Left ventricle myocardium inferior (tissue), 1 donor: Measurements from ENCODE around the gene STH. TPM values are rescaled to one million over a fixed set of nuclear protein-coding genes. Genes with fewer than 3 reads are reported as not detected.

Experiments
- DNase-seq: peaks from one replicate; pipeline ENCODE4 v3.0.0-alpha.2; 2020
- H3K27ac ChIP-seq: fragments of 200-600 bp; replicated peaks from 2 replicates; pipeline ENCODE4 v1.8.0; 2021
- H3K27me3 ChIP-seq: fragments of 200-600 bp; 2 replicates; pipeline ENCODE4 v1.8.0; 2021; ENCODE audit warnings: low read depth
- H3K36me3 ChIP-seq: fragments of 200-600 bp; 2 replicates; pipeline ENCODE4 v1.8.0; 2021
- H3K4me1 ChIP-seq: fragments of 200-600 bp; 2 replicates; pipeline ENCODE4 v1.8.0; 2021
- H3K4me3 ChIP-seq: fragments of 200-600 bp; 2 replicates; pipeline ENCODE4 v1.8.0; 2021; ENCODE audit warnings: mild to moderate bottlenecking, moderate library complexity
- H3K9me3 ChIP-seq: fragments of 200-600 bp; replicated peaks from 2 replicates; pipeline ENCODE4 v1.8.0; 2021
- intact Hi-C: fragments of 100-400 bp; cut with micrococcal nuclease; formaldehyde crosslinking; loops from one replicate; pipeline ENCODE4 v1.11.0; 2022
- total RNA-seq: library from RNA; stranded (reverse); fragmentation: NEBNext Ultra II Directional; extraction: Animal tissue kit (Norgen Biotek cat#: 25700); gene quantifications from one replicate; pipeline ENCODE4 v1.2.1, GENCODE V29; 2021
- TF ChIP-seq, protein P1 (sequence below): fragments of 200-600 bp; IDR thresholded peaks from 2 replicates; pipeline ENCODE4 v1.8.0; 2021; ENCODE audit warnings: antibody characterized with exemption, mild to moderate bottlenecking, borderline replicate concordance
- donor health status: DM: no; HTN: yes; CAD: no; lungs with severe emphysema.

The STH gene
- total RNA-seq, 1 donor from 2014 or later = not detected

DNA sequence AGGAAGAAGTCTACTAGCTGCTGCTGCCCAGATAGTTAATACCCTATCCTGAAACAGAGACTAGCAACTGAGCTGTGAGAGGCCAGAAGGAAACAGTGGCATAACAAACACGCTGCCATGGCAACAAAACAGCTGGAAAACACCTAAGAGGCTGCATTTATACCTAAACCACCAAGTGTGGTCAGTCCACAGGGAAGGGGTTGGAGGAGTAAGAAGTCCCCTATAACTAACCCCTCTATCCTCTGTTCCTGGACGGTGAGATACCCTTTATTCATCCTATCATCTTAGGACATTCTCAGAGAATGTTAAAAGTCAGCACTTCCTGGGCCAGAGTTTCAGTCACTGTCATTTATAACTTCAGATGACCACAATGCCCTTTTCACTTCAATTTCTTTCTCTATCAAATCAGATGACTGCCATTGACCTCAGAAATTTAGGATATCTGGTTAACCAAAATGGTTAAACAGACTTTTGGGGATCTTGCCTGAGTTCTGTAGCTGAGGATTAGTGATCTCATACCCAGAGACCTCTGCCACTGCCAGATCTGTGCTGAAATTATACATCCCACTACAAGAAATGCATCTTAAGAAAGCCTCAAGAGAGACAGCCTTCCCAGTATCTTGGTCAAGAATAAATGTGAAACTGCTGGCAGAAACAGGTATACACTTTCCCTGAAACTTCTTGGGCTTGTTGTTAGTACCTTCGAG, 36.2 kb downstream of the STH start:
- intact Hi-C loops = no loop called here
- Histone ChIP-seq H3K9me3 (no peaks in the 10 kb centered on the region), H3K36me3 (peaks cover 96% of the 10 kb centered on the region), H3K4me1 (peaks cover 26% of the 10 kb centered on the region), H3K4me3 (no peak overlapping the region), H3K27ac (no peak overlapping the region), H3K27me3 (no peaks in the 10 kb centered on the region)
- no peak for DNase-seq
- TF ChIP-seq, protein P1, sequence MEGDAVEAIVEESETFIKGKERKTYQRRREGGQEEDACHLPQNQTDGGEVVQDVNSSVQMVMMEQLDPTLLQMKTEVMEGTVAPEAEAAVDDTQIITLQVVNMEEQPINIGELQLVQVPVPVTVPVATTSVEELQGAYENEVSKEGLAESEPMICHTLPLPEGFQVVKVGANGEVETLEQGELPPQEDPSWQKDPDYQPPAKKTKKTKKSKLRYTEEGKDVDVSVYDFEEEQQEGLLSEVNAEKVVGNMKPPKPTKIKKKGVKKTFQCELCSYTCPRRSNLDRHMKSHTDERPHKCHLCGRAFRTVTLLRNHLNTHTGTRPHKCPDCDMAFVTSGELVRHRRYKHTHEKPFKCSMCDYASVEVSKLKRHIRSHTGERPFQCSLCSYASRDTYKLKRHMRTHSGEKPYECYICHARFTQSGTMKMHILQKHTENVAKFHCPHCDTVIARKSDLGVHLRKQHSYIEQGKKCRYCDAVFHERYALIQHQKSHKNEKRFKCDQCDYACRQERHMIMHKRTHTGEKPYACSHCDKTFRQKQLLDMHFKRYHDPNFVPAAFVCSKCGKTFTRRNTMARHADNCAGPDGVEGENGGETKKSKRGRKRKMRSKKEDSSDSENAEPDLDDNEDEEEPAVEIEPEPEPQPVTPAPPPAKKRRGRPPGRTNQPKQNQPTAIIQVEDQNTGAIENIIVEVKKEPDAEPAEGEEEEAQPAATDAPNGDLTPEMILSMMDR = no peak

DNA sequence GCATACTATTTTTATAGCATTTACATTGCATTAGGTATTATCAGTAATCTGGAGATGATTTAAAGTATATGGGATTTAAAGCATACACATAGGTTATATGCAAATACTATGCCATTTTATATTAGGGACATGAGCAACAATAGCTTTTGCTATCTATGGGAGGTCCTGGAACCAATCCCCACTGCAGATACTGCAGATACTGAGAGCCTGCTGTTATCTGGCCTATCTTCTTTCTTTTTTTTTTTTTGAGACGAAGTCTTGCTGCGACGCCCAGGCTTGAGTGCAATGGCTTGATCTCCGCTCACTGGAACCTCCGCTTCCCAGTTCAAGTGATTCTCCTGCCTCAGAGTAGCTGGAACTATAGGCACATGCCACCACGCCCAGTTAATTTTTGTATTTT, 37.4 kb downstream of the STH start:
- intact Hi-C loops = no loop called here
- no peaks in the 10 kb centered on the region for H3K27me3 ChIP-seq
- H3K27ac ChIP-seq = no peak overlapping the region
- no peak overlapping the region for H3K4me3 ChIP-seq
- TF ChIP-seq, protein P1 = no peak
- H3K9me3 ChIP-seq = no peaks in the 10 kb centered on the region
- DNase-seq = no peak
- H3K36me3 ChIP-seq = peaks cover 84% of the 10 kb centered on the region
- peaks cover 26% of the 10 kb centered on the region for H3K4me1 ChIP-seq

DNA sequence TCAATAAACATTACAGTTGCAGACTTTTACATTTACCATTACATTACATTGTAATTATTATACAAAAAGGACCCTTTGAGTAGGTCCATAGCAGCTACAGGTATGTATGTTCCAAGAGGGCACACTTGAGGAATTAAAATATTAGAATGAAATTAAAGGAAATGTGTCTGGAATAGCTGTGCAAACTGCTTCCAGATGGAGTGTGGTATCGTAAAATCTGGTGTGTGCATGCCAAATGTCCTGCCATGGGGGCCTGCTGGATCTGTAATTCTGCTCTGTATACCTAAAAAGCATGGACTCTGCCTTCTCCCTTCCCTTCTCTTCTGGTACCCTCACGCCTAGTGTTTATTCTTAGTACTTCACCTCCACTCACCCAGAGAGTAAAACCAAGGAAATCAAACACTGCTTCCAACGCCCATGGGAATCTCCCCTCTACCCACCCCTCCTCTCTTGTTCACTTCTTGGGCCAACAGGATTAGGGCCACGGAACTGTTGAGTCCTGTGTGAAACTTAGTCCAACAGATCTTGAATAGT, 38.7 kb downstream of the STH start:
- no peak overlapping the region for H3K27ac ChIP-seq
- peaks cover 26% of the 10 kb centered on the region for H3K4me1 ChIP-seq
- no peak for DNase-seq
- H3K36me3 ChIP-seq = peaks cover 74% of the 10 kb centered on the region
- H3K4me3 ChIP-seq = no peak overlapping the region
- TF ChIP-seq, protein P1 = no peak
- no peaks in the 10 kb centered on the region for H3K27me3 ChIP-seq
- no peaks in the 10 kb centered on the region for H3K9me3 ChIP-seq
- intact Hi-C loops = no loop called here

DNA sequence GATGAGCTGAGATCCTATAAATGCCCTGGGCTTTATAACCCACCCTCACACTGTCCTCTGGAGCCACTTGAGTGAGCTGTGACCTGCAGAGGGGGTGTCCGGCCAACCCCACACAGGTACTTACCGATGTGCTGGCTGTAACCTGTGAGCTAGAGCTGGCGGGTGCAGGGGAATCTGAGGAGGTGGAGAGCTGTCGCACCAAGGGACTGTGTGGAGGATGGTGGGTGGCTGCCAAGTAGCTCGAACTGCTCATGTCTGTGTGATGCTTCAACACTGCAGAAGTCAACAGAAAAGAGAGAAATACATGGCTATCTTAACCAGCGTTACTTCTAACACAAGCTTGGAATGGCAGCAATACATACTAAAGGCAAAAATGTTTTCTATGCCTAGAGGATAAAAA, 39.4 kb downstream of the STH start:
- H3K4me1 ChIP-seq = peaks cover 32% of the 10 kb centered on the region
- H3K4me3 ChIP-seq = no peak overlapping the region
- peaks cover 70% of the 10 kb centered on the region for H3K36me3 ChIP-seq
- H3K27ac ChIP-seq = peak overlapping the region; percentile 46
- no peaks in the 10 kb centered on the region for H3K9me3 ChIP-seq
- no peaks in the 10 kb centered on the region for H3K27me3 ChIP-seq
- no peak for DNase-seq
- TF ChIP-seq, protein P1 = no peak
- intact Hi-C loops = no loop called here

DNA sequence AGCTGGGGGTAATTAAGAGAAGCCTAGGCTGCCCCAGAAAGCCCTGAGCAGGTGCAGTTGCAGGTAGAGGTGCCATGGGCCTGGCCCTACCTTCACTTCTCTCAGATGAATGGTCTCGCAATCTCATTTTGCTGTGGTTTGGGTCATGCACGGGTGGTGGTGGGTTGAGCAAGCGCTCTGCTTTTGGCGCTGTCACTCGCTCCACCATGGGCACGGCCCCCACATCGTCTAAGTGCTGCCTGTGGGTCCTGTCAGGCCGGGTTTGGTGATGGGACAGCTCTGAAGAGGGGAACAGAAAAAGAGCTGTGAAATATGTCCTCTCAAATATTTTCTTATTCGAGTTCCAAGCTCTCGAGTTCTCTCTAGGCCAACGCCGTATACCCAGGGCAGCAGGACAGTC, 39.9 kb downstream of the STH start:
- H3K4me1 ChIP-seq = peaks cover 37% of the 10 kb centered on the region
- H3K27me3 ChIP-seq = no peaks in the 10 kb centered on the region
- DNase-seq = no peak
- H3K36me3 ChIP-seq = peaks cover 68% of the 10 kb centered on the region
- H3K27ac ChIP-seq = peak overlapping the region; percentile 46
- no peaks in the 10 kb centered on the region for H3K9me3 ChIP-seq
- no peak overlapping the region for H3K4me3 ChIP-seq
- intact Hi-C loops = no loop called here
- TF ChIP-seq, protein P1 = no peak
